NCI-H2171 treated with DMSO at 0.1 percent for 48 hours (cell line): ENCODE measurements around the gene QTRT2.

Experiments
- DNase-seq: peaks from one replicate; lab custom pipeline; 2025; lab: John Stamatoyannopoulos, UW

Gene QTRT2

GRCh38 chr3:114122027-114122709 lies 65.6 kb downstream of the QTRT2 start:
- no peak for DNase-seq

- DNase-seq, result no peak
These were observed 69.9 kb downstream of the QTRT2 start for GRCh38 chr3:114126461-114126860.

- no peak for DNase-seq
These were observed 71.0 kb downstream of the QTRT2 start for GRCh38 chr3:114127517-114127916.

- no peak for DNase-seq
These were observed 71.7 kb downstream of the QTRT2 start for GRCh38 chr3:114128231-114128630.

- DNase-seq, result no peak
These were observed 72.3 kb downstream of the QTRT2 start for GRCh38 chr3:114128826-114129225.

GRCh38 chr3:114132500-114132899 lies 76.0 kb downstream of the QTRT2 start:
- no peak for DNase-seq

- no peak for DNase-seq
These were observed 77.4 kb downstream of the QTRT2 start for GRCh38 chr3:114133947-114134346.
